SKM-1 treated with dmso at 0.1 percent for 144 hours (cell line): ENCODE data around the gene CEP97.
"Not testable (repeated sequence)": the region's sequence is repeated elsewhere in the genome, so short reads cannot be mapped to it uniquely, and the experiment has no call there.

ENCODE experiments used
- DNase-seq: peaks from one replicate; lab custom pipeline; 2025; ENCODE audit not compliant: unreplicated experiment; lab: John Stamatoyannopoulos, UW

The CEP97 gene

DNA sequence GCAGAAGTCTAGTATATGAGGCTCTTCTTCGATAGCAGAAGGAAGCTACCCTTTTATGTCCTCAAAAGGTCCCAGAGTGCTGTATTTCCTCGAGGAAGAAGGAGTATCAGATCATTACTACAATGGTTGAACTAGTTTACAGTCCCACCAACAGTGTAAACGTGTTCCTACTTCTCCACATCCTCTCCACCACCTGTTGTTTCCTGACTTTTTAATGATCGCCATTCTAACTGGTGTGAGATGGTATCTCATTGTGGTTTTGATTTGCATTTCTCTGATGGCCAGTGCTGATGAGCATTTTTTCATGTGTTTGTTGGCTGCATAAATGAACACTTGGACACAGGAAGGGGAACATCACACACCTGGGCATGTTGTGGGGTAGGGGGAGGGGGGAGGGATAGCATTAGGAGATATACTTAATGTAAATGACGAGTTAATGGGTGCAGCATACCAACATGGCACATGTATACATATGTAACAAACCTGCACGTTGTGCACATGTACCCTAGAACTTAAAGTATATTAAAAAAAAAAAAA, 53.4 kb downstream of the CEP97 start:
- not testable (repeated sequence) for DNase-seq

DNA sequence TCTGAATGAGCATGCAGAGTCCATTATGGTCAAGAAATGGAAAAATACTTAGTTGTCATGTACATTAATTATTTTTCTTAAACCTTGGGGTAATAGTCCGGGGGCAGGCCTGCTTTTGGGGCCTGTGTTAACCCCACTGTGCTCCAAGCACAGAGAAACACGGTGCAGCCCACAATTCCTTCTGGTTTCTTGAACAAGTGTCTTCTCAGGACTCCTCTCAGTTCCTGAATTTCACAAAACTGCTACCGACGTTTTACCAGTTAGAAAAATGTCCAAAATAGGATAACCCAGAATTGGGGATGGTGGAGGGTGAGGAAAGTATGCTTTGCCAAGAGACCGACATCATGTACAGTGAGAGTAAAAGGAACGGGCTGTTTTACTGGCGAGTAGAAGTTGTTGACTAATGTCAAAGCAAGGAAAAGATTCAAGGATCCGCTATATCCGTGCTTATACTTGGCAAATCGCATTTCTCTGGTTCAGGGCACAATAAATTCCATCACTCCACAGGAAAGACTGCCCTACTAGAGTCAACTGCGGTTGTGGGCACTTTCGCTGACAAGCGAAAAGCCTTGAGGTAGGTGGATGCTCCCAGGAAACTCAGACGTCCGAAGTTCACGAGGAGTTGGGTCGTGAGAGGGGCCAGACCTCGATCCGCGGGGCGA, 54.1 kb downstream of the CEP97 start:
- DNase-seq = no peak

DNA sequence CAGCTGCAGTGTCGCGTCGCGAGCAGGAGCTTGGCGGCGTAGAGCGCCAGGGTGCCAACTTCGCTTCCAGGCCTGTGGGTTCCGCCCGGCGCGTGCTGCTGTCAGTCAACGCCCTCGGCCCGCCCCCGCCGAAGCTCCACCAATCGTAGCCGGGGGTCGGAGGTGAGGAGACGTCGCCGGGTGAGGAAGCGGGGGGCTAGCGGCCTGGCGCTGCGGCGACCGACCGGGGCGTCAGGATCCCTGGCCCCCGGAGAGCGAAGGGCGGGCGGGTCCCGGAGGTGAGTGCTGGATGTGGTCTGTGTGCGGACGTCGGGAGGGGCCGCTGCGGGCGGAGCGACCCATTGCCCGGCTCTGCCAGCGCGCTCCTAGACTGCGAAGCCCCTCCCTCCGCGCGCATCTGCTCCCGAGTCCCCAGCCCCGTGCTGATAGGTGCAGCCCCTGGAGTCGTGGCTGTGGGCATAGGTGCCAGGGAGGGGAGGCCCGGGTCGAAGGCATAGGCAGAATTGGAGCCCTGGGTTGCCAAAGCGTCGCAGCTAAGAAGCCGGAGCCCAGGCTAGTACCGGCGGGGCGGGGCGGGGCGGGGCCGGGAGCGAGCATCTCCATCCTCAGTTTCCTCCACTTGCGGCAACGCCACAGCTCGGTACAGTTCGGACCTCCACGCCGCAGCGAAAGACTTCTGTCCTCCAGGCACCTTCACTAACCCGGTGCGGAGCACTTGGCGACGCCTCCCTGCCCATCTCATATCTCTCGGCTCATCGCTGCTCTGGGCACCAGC, 54.8 kb downstream of the CEP97 start, which contains the start of gene NXPE3:
Gene NXPE3 (plus strand): TSS at position 165 of the 775 bp plus-strand sequence. CDS start 6,386 bp downstream, outside the sequence.
- DNase-seq = peak; percentile 75

DNA sequence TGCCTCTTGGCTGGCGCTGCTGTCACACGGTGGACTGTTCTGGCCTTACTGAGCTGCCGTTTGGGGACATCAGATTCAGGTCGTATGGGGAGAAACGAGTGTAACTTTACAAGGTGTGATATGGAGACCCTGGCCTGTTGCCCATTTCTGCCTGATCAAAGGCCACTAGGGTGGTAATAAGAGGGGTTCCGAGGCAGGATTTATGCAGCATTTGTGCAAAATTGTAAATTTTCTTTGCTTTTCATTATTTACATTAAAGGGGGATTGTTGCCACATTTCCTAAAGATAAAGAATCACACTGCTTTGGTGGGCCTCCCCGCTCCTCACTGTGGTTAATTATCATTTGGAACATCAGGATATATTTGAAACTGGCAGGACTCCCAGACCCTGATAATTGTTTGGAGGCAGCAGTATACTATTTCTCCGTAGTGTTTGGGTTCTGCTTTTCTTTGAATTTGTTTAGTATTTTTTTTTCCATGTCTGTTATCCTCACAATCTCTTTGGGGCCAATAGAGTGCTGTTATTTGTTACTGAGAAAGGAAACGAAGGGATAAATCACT, 55.5 kb downstream of the CEP97 start:
- no peak for DNase-seq

DNA sequence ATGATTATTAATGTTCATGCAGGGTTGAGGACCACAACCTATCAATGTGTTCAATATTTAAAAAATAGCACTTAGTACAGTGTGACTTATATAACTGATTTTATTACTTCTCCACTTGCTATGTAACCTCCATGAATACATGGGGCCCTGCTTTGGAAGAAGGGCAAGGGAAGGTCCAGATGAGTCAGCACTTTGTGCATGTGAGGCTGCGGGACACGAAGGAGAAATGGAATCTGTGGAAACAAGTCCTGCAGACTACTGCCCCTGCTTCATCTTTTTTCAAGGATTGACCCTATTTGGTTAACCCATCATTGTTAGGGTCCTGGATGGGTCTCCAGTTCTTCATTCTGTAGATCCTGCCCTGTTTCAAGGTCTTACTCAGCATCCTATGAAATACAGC, 56.2 kb downstream of the CEP97 start:
- DNase-seq = no peak

DNA sequence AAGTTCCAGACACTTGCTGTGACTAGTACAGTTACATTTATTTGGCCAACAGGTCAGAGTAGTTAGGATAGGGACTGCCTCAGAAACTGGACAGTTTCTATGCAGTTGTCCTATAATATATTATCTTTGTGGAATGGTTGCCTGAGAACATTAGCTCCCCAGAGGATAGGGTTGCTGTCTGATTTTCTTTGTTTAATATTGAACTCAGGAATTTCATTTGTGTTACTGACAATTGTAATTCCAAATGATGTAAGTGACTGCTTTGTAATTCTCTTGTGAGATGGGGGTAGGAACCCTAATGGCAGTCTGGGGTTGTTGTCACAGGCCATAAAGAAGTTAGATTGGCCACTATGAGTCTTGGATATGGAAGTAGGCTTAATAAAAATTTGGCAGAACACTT, 56.8 kb downstream of the CEP97 start:
- no peak for DNase-seq

DNA sequence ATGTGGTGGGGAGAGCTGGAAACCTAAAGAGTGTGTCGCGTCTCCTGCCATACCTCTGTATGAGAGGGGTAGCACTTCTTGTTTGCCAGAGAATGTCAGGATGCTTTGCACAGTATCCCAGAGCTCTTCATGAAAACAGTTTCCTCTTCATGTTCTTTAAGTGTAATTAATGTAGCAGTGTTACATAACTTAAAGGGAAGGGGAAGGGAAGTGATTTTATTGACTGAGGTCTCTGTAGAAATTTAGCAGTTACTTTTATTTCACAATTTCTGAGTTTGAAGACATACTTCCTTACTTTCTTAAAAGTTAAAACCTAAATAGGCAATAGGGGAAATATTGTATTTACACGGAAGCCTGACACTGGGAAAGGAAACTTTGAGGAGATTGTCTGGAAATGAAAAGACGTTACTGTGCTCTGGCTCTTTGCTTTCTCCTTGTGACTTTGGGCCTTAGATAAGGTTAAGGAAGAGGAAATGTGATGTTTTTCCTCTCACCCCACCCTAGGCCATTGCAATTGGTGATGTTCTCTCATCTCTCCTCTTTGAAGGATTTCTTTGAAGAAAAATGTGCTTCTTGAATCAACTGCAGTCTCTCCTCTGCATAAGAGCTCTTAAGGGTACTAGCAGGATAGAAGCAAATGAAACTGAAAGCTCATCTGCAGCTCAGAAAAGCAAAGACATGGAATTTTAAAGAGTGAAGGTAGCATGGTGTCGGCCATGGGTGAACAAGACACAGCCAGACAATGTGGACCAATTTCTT, 60.6 kb downstream of the CEP97 start:
- peak; percentile 92 for DNase-seq

DNA sequence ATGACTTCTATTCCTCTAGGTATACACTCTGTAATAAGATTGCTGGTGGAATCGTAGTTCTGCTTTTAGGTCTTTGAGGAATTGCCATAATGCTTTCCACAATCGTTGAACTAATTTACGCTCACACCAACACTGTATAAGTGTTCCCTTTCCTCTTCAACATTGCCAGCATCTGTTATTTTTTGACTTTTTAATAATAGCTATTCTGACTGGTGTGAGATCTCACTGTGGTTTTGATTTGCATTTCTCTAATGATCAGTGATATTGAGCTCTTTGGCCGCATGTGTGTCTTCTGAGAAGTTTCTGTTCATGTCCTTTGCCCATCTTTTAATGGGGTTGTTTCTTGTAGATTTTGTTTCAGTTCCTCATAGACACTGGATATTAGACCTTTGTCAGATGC, 67.4 kb downstream of the CEP97 start:
- DNase-seq = no peak

DNA sequence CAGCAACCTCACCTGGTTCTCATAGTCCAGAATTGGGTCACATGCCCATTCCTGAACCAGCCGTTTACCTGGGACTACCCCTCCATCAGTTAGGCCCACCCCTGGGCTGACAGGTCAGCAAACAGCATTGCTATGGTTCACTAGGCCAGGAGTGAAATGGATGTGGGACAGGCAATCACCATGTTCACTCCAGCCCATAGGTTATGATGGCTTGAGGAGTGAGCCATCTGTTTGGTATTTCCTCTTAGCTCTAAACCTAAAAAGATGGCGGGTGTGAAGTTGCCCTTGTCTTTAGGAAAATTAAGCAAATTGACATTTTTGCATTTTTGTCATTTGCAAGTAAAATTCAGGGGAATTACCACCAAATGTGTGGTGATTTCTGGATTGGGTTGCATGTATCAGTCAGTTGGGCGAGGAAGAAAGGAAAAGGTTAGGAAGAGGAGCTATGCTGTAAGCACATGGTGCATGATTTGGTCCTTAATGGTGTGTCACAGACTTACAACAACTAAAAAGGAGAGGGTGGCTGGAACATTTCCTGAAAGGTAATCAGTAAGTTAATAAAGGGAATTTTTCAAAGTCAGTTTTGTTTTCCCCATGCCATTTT, 71.8 kb downstream of the CEP97 start:
- no peak for DNase-seq

DNA sequence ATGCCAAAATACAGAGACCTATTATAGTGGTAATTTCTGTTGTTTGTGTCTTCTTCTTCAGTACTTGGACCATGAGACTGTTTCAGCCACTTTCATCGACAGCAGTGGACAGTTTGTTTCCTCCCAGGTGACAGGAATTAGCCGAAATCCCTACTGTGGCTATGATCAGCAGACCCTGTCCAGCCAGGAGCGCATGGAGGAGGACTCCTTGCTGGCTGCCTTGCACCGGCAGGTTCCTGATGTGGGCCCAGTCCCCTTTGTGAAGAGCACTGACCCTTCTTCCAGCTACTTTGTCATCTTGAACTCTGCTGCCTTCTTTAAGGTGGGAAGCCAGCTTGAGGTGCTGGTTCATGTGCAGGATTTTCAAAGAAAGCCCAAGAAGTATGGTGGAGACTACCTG, 76.8 kb downstream of the CEP97 start:
- no peak for DNase-seq

DNA sequence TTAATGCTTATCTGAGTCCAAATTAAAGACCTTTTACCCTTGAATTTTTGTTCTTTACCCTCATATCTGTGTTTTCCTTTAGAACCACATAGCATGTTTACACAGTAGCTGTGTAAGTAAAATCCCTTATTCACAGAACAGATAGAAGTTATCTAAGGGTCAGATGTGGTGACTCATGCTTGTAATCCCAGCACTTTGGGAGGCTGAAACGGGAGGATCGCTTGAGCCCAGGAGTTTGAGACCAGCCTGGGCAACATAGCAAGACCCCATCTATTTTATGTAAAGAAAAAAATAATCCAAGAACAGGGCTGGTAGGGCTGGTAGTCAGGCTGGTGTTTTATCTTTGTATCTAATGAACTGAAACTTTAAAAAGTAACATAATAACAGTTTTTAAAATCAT, 77.8 kb downstream of the CEP97 start:
- no peak for DNase-seq

DNA sequence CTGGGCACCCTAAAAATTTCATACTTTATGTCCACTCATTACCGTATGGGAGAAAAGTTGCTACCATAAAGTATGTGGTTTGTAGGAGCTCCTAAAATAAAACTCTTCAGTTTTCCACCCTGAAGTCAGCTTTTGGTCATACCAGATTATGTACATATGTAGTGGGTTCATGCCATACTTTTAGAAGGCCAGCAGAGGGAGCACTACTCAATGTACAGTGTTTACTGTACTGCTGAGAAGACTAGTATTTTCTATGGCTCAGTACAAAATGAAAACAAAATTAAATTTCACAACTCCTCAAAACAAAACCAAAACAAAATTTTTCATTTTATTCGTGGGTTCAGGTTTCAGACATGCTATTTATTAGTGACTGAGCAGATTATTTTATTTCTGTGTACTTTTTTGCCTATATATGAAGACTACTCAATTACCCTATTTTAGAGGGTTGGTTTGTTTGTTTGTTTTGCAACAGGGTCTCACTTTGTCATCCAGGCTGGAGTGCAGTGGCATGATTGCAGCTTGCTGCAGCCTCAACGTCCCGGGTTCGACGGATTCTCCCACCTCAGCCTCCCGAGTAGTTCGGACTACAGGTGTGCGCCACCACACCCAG, 78.9 kb downstream of the CEP97 start:
- DNase-seq = peak; percentile 60

DNA sequence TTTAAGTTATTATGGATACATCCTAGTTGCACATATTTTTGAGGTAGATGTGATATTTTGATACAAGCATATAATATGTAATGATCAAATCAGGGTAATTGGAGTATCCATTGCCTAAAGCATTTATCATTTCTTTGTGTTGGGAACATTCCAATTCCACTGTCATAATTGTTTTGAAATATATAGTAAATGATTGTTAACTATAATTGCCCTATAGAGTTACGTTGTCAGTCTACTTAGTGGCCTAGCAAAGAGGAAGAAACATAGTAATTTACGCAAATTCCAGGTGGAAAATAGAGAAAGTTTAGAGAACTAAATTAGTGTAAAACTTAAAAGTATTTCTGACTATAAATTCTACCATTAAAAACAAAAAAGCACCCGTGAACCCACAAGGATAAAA, 79.5 kb downstream of the CEP97 start:
- DNase-seq = no peak

DNA sequence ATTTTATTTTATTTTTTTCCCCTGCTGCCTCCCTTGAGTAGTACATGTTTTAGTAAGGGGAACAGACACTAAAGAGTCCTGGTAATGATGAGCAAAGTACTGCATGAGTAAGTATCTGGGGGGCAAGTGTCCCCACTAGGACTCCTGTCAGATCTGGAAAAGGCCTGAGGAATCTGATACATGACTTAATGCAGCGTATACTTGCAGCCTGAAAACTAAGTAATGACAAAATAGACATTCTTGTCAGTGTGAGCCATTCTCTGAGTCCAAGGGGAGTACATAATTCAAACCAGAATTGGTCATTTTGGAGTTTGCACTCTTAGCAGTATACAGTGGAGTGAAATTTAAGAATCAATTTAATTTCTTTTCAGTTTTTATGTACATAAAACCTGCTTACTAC, 82.1 kb downstream of the CEP97 start:
- no peak for DNase-seq

DNA sequence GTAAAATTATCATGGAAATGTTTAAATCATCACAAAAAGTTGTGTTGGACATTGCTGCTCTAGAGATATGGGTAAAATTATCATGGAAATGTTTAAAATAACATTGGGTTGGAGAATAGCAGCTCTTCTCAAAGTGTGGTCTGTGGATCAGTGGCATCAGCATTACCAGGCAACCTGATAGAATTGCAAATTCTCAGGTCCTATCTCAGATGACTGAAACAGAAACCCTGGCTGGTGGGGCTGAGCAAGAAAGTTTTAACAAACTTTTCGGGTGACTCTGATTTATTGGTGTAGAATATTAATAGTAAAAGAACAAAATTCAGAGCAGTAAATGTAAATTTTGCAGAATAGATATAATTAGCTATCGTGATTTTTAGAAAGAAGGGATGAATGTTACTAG, 83.5 kb downstream of the CEP97 start:
- no peak for DNase-seq

DNA sequence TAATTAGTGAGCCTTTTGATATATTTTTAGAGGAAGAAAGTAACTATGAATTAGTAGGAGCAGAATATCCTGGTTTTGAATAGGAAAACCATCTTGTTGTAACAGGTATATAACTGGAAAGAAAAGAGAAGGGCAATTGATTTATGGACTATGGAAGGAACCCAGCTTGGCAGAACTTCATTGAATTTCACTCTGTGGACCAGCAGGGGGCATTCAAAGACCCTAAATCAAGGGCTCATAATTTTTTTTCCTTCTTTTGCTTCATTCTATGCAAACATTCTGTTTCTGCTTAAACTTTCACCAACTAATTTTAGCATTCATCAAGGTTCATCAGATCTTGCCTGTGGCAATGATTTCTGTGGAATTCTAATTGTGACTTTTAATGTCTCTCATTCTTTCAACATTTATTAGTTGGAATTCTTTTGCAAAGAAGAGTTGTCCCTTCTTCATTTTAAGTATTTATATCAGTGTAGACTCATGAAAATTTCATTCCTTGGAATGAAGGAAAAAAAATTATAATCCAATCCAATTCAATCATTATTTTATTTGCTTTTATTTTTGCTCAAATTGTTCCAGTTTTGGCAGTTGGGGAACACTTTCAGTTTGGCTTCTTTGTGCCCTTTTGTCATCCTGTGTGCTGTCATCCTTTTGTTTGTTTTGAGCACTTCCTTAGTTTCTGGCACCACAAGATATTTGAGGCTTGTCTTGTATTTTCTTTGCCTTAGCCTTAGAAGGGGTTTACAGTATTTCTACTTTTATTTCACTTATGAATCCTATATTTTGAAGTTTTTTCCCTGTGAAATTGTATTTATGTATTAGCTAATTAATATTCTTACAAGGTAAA, 85.0 kb downstream of the CEP97 start:
- peak; percentile 36 for DNase-seq

DNA sequence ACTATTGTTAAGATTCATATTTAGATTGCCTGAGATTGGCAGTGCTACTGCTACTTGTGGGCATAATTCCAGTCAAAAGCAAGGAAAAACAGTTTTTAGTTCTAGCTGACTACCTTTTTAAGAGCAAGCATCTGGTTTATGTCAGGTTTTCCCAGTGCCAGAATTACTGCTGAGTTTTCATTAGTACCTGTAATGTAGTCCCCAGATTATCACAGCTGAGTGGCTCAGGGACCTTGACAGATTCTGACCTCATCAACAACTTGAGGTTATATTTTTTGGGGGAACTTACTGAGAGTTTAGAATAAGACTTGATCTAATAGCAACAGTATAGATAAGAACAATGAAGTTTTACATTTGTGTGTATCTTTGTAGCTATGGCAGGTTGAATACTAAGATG, 85.6 kb downstream of the CEP97 start:
- DNase-seq = no peak

DNA sequence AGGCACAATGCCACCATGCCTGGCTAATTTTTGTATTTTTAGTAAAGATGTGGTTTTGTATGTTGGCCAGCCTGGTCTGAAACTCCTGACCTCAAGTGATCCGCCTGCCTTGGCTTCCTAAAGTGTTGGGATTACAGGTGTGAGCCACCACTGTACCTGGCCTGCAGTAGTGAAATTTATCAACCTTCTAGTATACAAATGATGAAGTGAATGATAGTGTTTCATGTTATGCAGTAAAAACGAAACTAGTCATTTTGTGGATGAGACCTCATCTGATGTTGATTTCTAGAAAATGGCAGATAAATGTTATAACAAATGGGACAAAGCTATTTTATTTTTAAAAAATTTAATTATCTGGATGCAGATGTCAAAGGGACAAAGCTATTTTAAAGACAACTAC, 87.5 kb downstream of the CEP97 start:
- no peak for DNase-seq

DNA sequence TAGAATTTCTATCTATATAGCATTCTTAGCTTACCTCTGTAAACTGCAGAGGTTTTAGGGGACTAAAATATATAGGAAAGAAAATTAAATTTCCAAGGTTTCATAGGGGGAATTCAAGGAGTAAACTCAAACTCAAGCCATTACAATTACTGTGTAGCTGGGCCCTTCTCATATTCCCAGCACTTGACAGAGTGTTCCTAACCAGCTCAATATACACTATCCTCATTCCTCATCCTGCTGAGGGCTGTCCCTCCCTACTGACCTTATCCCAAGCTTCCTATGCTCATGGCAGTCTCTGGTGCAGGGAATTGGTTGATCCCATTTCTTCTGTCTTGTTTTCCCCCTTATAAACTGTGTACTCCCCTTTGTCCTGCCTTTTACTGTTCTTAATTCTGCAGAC, 88.5 kb downstream of the CEP97 start:
- no peak for DNase-seq
